AG04450 (cell line): ENCODE data around the gene MED12. TPM values are rescaled to one million over a fixed set of nuclear protein-coding genes. Genes with fewer than 3 reads are reported as not detected.

Experiments
- CTCF ChIA-PET: fragments of 300-600, 350-600 bp; formaldehyde crosslinking; extraction: SDS; loops from one replicate; lab custom pipeline; 2022; ENCODE audit warnings: antibody characterized with exemption, inconsistent platforms; lab: Charles Lee
- POLR2A ChIA-PET: fragments of 350-600 bp; formaldehyde crosslinking; extraction: SDS; loops from one replicate; lab custom pipeline; 2021; ENCODE audit warnings: antibody characterized with exemption, inconsistent platforms; lab: Yijun Ruan, JAX
- DNase-seq: peaks from one replicate; pipeline ENCODE4 v3.0.0-alpha.2; 2011; ENCODE audit warnings: low read depth, low spot score
- H3K27ac ChIP-seq: one replicate; pipeline ENCODE4 v1.5.1; 2012; ENCODE audit warnings: low read depth, low read length, control low read depth
- H3K27me3 ChIP-seq: one replicate; pipeline ENCODE4 v1.6.0; 2012; ENCODE audit warnings: low read length; ENCODE audit not compliant: control insufficient read depth, insufficient read depth
- H3K4me3 ChIP-seq: 2 replicates; pipeline ENCODE4 v1.5.1; 2011; ENCODE audit warnings: mild to moderate bottlenecking, low read depth, low read length, control low read depth
- H3K9me3 ChIP-seq: 2 replicates; pipeline ENCODE4 v1.5.1; 2012; ENCODE audit warnings: low read length; ENCODE audit not compliant: control insufficient read depth, insufficient read depth
- polyA plus RNA-seq: library from polyadenylated mRNA; depleted of rRNA; stranded (reverse); fragments of >200 nt; gene quantifications from 2 replicates; pipeline ENCODE4 v1.2.3, GENCODE V29; 2011
- TF ChIP-seq, protein P1 (sequence below): IDR thresholded peaks from 2 replicates; pipeline ENCODE4 v1.5.1; 2011; ENCODE audit warnings: low read depth, low read length, control low read depth, inconsistent platforms

MED12 gene
- polyA plus RNA-seq, 1 experiment = 12.7 TPM

DNA sequence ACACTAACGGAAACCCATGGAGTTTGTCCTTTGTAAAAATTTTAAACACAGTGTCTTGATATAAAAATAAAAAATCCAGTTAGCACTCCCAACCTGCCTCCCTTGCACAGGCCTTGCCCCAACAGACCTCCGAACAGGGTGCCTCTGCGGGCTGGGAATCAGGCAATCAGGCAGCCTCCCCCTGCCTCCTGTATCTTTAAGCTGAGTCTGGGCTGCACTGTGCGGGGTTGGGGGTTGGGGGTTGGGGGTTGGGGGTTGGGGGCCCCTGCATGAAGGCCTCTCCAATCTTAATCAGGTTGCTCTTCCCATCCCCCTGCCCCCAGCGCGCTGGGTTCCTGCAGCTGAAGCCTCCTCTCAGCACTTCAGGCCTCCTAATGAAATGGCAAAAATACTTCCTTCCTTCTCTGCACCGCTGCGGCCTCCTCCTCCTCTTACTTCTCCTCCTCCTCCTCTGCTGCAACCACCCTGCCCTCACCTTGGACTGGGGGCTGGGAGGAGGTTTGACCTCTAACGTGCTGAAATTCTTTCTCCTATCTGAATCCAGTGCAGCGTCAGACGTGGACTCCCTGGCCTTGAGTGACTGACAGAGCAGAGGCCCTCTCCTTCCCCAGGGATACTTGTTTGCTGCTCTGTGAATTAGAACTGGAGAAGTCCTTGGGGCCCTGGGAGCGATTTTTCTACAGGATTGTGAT lies 52.9 kb downstream of the MED12 start:
- Histone ChIP-seq H3K27ac (no peak overlapping the region), H3K27me3 (no peaks in the 10 kb centered on the region), H3K4me3 (no peak overlapping the region), H3K9me3 (no peaks in the 10 kb centered on the region)
- ChIA-PET CTCF (no interaction called here), POLR2A (no interaction called here)
- DNase-seq = no peak
- TF ChIP-seq, protein P1, sequence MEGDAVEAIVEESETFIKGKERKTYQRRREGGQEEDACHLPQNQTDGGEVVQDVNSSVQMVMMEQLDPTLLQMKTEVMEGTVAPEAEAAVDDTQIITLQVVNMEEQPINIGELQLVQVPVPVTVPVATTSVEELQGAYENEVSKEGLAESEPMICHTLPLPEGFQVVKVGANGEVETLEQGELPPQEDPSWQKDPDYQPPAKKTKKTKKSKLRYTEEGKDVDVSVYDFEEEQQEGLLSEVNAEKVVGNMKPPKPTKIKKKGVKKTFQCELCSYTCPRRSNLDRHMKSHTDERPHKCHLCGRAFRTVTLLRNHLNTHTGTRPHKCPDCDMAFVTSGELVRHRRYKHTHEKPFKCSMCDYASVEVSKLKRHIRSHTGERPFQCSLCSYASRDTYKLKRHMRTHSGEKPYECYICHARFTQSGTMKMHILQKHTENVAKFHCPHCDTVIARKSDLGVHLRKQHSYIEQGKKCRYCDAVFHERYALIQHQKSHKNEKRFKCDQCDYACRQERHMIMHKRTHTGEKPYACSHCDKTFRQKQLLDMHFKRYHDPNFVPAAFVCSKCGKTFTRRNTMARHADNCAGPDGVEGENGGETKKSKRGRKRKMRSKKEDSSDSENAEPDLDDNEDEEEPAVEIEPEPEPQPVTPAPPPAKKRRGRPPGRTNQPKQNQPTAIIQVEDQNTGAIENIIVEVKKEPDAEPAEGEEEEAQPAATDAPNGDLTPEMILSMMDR = no peak

DNA sequence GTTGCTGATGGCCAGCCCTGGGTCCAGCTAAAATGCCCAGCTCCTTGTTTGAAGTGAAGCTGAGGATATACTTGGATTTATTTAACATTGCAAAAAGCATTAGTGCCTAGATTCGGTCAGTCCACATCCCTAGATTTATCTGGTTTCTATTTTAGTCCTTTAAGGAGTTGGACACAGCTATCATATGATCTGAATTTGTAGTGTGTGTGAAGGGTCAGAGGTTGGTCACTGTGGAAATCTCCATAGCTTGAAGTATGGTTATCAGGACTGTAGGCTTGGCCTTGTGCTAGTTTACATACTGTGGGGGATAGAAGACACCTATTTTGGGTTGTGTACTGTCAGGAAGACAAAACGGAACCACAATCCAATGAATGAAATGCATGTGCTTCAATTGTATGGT lies 55.0 kb downstream of the MED12 start:
- DNase-seq = no peak
- Histone ChIP-seq H3K9me3 (no peaks in the 10 kb centered on the region), H3K27ac (no peak overlapping the region), H3K27me3 (no peaks in the 10 kb centered on the region), H3K4me3 (no peak overlapping the region)
- ChIA-PET POLR2A (no interaction called here), CTCF (no interaction called here)
- TF ChIP-seq, protein P1 = no peak

DNA sequence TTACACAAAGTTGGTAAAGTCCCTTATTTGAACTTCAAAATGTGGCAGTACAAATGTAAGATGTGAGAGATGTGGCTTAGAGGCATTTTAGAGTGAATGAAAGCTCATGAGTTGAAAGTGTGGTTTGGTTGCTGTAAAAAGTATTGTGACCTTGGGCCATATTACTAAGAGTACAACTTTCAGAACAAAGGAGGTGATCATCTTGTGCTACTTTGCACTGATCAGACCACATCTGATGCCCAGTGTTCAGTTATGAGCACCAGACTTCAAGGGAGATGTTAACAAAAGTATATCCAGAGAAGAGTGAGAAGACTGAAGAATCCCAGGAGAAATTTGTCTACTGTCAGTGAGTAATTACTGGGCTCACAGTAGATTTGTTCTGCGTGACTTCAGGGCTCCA lies 56.4 kb downstream of the MED12 start:
- Histone ChIP-seq H3K27me3 (no peaks in the 10 kb centered on the region), H3K4me3 (no peak overlapping the region), H3K27ac (no peak overlapping the region), H3K9me3 (no peaks in the 10 kb centered on the region)
- DNase-seq = no peak
- ChIA-PET POLR2A (no interaction called here), CTCF (no interaction called here)
- TF ChIP-seq, protein P1 = no peak

DNA sequence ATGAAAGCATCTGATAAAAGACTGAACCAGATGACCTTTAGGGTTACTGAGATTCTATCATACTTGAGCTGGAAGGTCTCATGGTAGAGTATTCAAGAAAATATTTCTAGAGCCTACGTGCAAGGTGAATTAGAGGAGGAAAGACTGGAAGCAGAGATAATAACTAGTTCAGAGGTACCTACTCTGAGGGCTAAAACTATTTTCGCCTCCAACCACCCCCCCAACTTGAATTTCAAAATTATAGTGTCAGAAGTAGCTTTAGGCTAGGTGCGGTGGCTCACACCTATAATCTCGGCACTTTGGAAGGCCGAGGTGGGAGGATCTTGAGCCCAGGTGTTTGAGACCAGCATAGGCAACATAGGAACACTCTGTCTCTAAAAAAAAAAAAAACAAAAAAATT lies 57.1 kb downstream of the MED12 start:
- Histone ChIP-seq H3K27ac (no peak overlapping the region), H3K4me3 (no peak overlapping the region), H3K27me3 (no peaks in the 10 kb centered on the region), H3K9me3 (no peaks in the 10 kb centered on the region)
- DNase-seq = no peak
- TF ChIP-seq, protein P1 = no peak
- CTCF ChIA-PET = no interaction called here
- POLR2A ChIA-PET = no interaction called here

DNA sequence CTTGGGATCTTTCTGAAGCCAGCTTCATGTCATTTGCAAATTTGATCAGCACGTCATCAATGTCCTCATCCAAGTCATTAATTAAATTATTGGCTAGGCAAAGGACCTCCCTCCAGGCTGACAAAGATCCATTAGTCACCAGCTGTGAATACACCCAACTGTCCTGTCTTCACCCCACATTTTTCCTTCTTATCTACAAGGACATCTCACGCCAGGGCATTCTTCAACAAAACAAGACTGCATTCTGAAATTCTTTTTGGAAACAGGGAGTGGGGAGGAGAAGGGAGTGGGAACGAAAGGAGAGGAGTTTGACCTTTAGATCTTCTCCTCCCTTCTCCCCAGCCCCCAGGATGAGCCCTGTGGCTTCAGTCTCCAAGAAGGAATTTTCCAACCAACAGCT lies 58.9 kb downstream of the MED12 start:
- Histone ChIP-seq H3K27me3 (no peaks in the 10 kb centered on the region), H3K9me3 (no peaks in the 10 kb centered on the region), H3K27ac (no peak overlapping the region), H3K4me3 (no peak overlapping the region)
- DNase-seq = no peak
- ChIA-PET CTCF (interaction anchor here (0.6 to 4.9 kb wide), 5 partner anchors 59 to 207 kb away, joined by 3 to 51 read pairs (median 4); no protein-coding TSS in a partner anchor), POLR2A (interaction anchor here (0.6 kb wide), 1 partner anchor 9 kb away, joined by 8 read pairs; no protein-coding TSS in a partner anchor)
- TF ChIP-seq, protein P1 = no peak
